Esophagus squamous epithelium (tissue), 5 donors: Measurements from ENCODE around the gene KIZ. TPM values are rescaled to one million over a fixed set of nuclear protein-coding genes. Genes with fewer than 3 reads are reported as not detected.

Experiments
- DNase-seq: peaks from one replicate; lab custom pipeline; 2025; lab: John Stamatoyannopoulos, UW
- H3K27ac ChIP-seq, 4 donors: fragments of 200-600 bp; sonication (generic); one replicate each; pipeline ENCODE4 v1.5.1; 2016 to 2019; ENCODE audit warnings: mild to moderate bottlenecking in 1 of 4
- H3K27me3 ChIP-seq, 4 donors: fragments of 200-600 bp; sonication (generic); 1 replicate in 3 of 4; 2 replicates in 1 of 4; pipeline versions ENCODE4 v1.5.1 to v1.6.0; 2017 to 2021; ENCODE audit warnings: antibody characterized with exemption in 1 of 4
- H3K36me3 ChIP-seq, 3 donors: fragments of 200-600 bp; sonication (generic); one replicate each; pipeline ENCODE4 v1.5.1; 2016 to 2019
- H3K4me1 ChIP-seq, 3 donors: fragments of 200-600 bp; sonication (generic); one replicate each; pipeline ENCODE4 v1.5.1; 2017 to 2019
- H3K4me3 ChIP-seq, 4 donors: fragments of 200-600 bp; sonication (generic); 1 replicate in 3 of 4; 2 replicates in 1 of 4; pipeline ENCODE4 v1.5.1; 2016 to 2019; ENCODE audit warnings: mild to moderate bottlenecking in 2 of 4, moderate library complexity in 1 of 4
- H3K9me3 ChIP-seq, 3 donors: fragments of 200-600 bp; sonication (generic); one replicate each; pipeline ENCODE4 v1.5.1; 2016 to 2019
- POLR2A ChIP-seq, 4 donors: fragments of 450-650 bp; IDR thresholded peaks; one replicate each; pipeline ENCODE4 v1.6.1; 2017; ENCODE audit warnings: antibody characterized with exemption in 4 of 4, mild to moderate bottlenecking in 4 of 4, moderate library complexity in 3 of 4
- WGBS, 2 donors: methylation state at CpG; one replicate each; pipeline ENCODE4 v1.1.5; 2018; 5-methylcytosine and 5-hydroxymethylcytosine counted together
- intact Hi-C: fragments of 100-400 bp; cut with DNase I; formaldehyde crosslinking; loops from one replicate; pipeline ENCODE4 v1.15.0; 2022
- total RNA-seq, 4 donors: library from RNA; depleted of rRNA; stranded (reverse); fragments of >200 nt; gene quantifications; one replicate each; pipeline ENCODE4 v1.1.0, GENCODE V29; 2016
- TF ChIP-seq, protein P1 (sequence below), 6 experiments: fragments of 450-650 bp in 4 of 6; fragments of 200-600 bp in 2 of 6; sonication (generic) in 2 of 6; IDR thresholded peaks; one replicate each; pipeline ENCODE4 v1.5.1; 2016 to 2019; ENCODE audit warnings: antibody characterized with exemption in 6 of 6, mild to moderate bottlenecking in 4 of 6, moderate library complexity in 4 of 6
- donor health status: DM: yes; HTN: yes; CAD: no.

KIZ gene
- total RNA-seq, 4 donors from 2014 or later, result 2.2 to 15.3 (median 9.1) TPM

GRCh38 chr20:21127201-21127981 is 1.5 kb downstream of the KIZ start:
- H3K4me3 ChIP-seq, result no peak overlapping the region
- 83 to 88% methylated on average over 5 of the region's 5 CpGs for WGBS, 2 donors
- no peak for DNase-seq
- TF ChIP-seq, protein P1, sequence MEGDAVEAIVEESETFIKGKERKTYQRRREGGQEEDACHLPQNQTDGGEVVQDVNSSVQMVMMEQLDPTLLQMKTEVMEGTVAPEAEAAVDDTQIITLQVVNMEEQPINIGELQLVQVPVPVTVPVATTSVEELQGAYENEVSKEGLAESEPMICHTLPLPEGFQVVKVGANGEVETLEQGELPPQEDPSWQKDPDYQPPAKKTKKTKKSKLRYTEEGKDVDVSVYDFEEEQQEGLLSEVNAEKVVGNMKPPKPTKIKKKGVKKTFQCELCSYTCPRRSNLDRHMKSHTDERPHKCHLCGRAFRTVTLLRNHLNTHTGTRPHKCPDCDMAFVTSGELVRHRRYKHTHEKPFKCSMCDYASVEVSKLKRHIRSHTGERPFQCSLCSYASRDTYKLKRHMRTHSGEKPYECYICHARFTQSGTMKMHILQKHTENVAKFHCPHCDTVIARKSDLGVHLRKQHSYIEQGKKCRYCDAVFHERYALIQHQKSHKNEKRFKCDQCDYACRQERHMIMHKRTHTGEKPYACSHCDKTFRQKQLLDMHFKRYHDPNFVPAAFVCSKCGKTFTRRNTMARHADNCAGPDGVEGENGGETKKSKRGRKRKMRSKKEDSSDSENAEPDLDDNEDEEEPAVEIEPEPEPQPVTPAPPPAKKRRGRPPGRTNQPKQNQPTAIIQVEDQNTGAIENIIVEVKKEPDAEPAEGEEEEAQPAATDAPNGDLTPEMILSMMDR (IDR thresholded peaks at IDR 0.05), result no peak
- TF ChIP-seq POLR2A (IDR thresholded peaks at IDR 0.05), result no peak
- H3K4me1 ChIP-seq, result peaks cover 0 to 24% (median 5%) of the 10 kb centered on the region in 3 donors
- H3K27me3 ChIP-seq, result no peaks in the 10 kb centered on the region
- no peak overlapping the region for H3K27ac ChIP-seq
- intact Hi-C loops, result no loop called here
- H3K36me3 ChIP-seq, result peaks cover 0 to 20% (median 0%) of the 10 kb centered on the region in 3 donors
- no peaks in the 10 kb centered on the region for H3K9me3 ChIP-seq

GRCh38 chr20:21129861-21130260 is 4.0 kb downstream of the KIZ start:
- Histone ChIP-seq H3K9me3 (no peaks in the 10 kb centered on the region), H3K36me3 (peaks cover 0 to 30% (median 0%) of the 10 kb centered on the region in 3 donors), H3K4me3 (no peak overlapping the region), H3K4me1 (peaks cover 0 to 22% (median 5%) of the 10 kb centered on the region in 3 donors), H3K27me3 (no peaks in the 10 kb centered on the region), H3K27ac (no peak overlapping the region)
- DNase-seq, result no peak
- TF ChIP-seq, protein P1 (IDR thresholded peaks at IDR 0.05), result no peak
- no peak for TF ChIP-seq POLR2A (IDR thresholded peaks at IDR 0.05)
- intact Hi-C loops, result no loop called here
- 84 to 93% methylated on average over 5 of the region's 5 CpGs for WGBS, 2 donors

- DNase-seq, result no peak
- WGBS, 2 donors, result 82 to 96% methylated on average over 4 of the region's 4 CpGs
- H3K27ac ChIP-seq, result no peak overlapping the region
- H3K27me3 ChIP-seq, result no peaks in the 10 kb centered on the region
- TF ChIP-seq POLR2A (IDR thresholded peaks at IDR 0.05), result no peak
- TF ChIP-seq, protein P1 (IDR thresholded peaks at IDR 0.05), result no peak
- H3K4me3 ChIP-seq, result no peak overlapping the region
- no peaks in the 10 kb centered on the region for H3K9me3 ChIP-seq
- H3K36me3 ChIP-seq, result peaks cover 0 to 51% (median 0%) of the 10 kb centered on the region in 3 donors
- H3K4me1 ChIP-seq, result no peaks in the 10 kb centered on the region
- intact Hi-C loops, result no loop called here
These were observed 7.5 kb downstream of the KIZ start for GRCh38 chr20:21133404-21133803.

DNA sequence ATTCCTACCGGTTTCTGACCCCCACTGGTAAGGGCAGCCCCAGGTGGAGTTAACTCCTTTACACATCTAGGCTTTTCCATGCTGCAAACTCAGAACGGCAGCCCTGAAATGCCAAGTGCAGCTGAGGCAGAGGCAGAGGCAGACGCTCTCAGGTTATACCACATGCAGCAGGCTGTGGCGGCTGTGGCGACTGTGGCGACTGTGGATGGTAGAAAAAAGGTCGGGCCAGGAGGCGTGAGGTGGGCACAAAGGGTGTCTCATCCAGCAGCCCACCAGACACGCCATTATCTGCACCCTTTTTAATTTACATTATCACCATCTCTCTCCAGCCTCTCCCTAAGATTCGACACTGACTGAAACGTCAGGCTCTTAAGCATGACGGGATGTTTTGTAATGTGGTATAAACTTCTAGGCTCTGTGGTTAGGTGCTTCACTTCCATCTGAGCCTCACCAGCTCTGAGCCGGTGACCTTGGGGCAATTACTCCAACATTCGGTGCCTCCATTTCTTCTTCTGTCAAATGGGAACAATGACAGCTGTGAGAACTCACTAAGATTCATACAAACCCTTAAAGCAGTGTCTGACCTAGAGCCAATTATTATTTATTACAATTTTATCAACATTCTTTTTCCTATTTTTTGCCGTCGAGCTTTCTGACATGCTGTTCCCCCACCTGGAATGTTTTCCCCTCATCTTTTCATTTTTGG is 8.2 kb downstream of the KIZ start:
- Histone ChIP-seq H3K36me3 (peaks cover 0 to 53% (median 0%) of the 10 kb centered on the region in 3 donors), H3K4me1 (no peaks in the 10 kb centered on the region), H3K27me3 (no peaks in the 10 kb centered on the region), H3K27ac (no peak overlapping the region), H3K9me3 (no peaks in the 10 kb centered on the region), H3K4me3 (no peak overlapping the region)
- 87 to 88% methylated on average over 9 to 15 of the region's 16 CpGs for WGBS, 2 donors
- TF ChIP-seq, protein P1 (IDR thresholded peaks at IDR 0.05), result no peak
- no peak for TF ChIP-seq POLR2A (IDR thresholded peaks at IDR 0.05)
- intact Hi-C loops, result no loop called here
- no peak for DNase-seq
